GM23338 (cell line): ENCODE data around the gene FBRS. TPM values are rescaled to one million over a fixed set of nuclear protein-coding genes. Genes with fewer than 3 reads are reported as not detected.

ENCODE experiments used
- ATAC-seq: fragments of 200-7000 bp; cut with Tn5 transposase; 3 replicates; pipeline ENCODE4 v1.9.1; 2020
- DNase-seq: peaks from one replicate; pipeline ENCODE4 v3.0.0-alpha.2; 2015; ENCODE audit warnings: low spot score
- H2AFZ ChIP-seq: fragments of 200-600 bp; sonication (generic); 2 replicates; pipeline ENCODE4 v1.8.0; 2016; ENCODE audit warnings: antibody characterized with exemption, mild to moderate bottlenecking, moderate library complexity
- H3F3A ChIP-seq: fragments of 200-600 bp; sonication (generic); replicated peaks from 2 replicates; pipeline ENCODE4 v1.8.0; 2017; ENCODE audit warnings: antibody characterized with exemption, mixed run types, low read depth
- H3K27ac ChIP-seq: fragments of 200-600 bp; sonication (generic); 2 replicates; pipeline ENCODE4 v1.6.1; 2016; ENCODE audit warnings: low read depth
- H3K27me3 ChIP-seq: fragments of 200-600 bp; sonication (generic); 2 replicates; pipeline ENCODE4 v1.8.0; 2016; ENCODE audit warnings: mild to moderate bottlenecking, mixed run types, moderate library complexity; ENCODE audit not compliant: insufficient read depth
- H3K36me3 ChIP-seq: fragments of 200-600 bp; sonication (generic); 2 replicates; pipeline ENCODE4 v1.8.0; 2016; ENCODE audit warnings: mild to moderate bottlenecking; ENCODE audit not compliant: insufficient read depth
- H3K4me1 ChIP-seq: fragments of 200-600 bp; sonication (generic); 2 replicates; pipeline ENCODE4 v1.8.0; 2016; ENCODE audit warnings: mild to moderate bottlenecking, moderate library complexity; ENCODE audit not compliant: insufficient read depth
- H3K4me2 ChIP-seq: fragments of 200-600 bp; sonication (generic); 2 replicates; pipeline ENCODE4 v1.7.1; 2017; ENCODE audit warnings: mixed run types
- H3K4me3 ChIP-seq: fragments of 200-600 bp; sonication (generic); 2 replicates; pipeline ENCODE4 v1.6.1; 2016; ENCODE audit warnings: mixed run types
- H3K79me2 ChIP-seq: fragments of 200-600 bp; sonication (generic); replicated peaks from 2 replicates; pipeline ENCODE4 v1.8.0; 2017; ENCODE audit warnings: mild to moderate bottlenecking; ENCODE audit not compliant: insufficient read depth
- H3K9me2 ChIP-seq: fragments of 200-600 bp; sonication (generic); 2 replicates; pipeline ENCODE4 v1.8.0; 2017; ENCODE audit not compliant: insufficient read depth
- H4K20me1 ChIP-seq: fragments of 200-600 bp; sonication (generic); replicated peaks from 2 replicates; pipeline ENCODE4 v1.8.0; 2017; ENCODE audit warnings: mild to moderate bottlenecking; ENCODE audit not compliant: insufficient read depth
- H3K27ac Mint-ChIP-seq: 2 replicates; pipeline ENCODE4 v1.8.0; 2020; ENCODE audit warnings: inconsistent platforms, mild to moderate bottlenecking, moderate library complexity, mixed read lengths
- H3K27me3 Mint-ChIP-seq: 3 replicates; pipeline ENCODE4 v1.8.0; 2022; ENCODE audit warnings: low read depth, mild to moderate bottlenecking, moderate library complexity, mixed read lengths, inconsistent platforms; ENCODE audit not compliant: insufficient read depth, poor library complexity
- H3K36me3 Mint-ChIP-seq: 3 replicates; pipeline ENCODE4 v1.8.0; 2021; ENCODE audit warnings: low read depth, mild to moderate bottlenecking, inconsistent platforms, moderate library complexity, mixed read lengths
- H3K4me1 Mint-ChIP-seq: 3 replicates; pipeline ENCODE4 v1.8.0; 2020; ENCODE audit warnings: mild to moderate bottlenecking, inconsistent platforms, mixed read lengths
- H3K4me3 Mint-ChIP-seq: 3 replicates; pipeline ENCODE4 v1.8.0; 2021; ENCODE audit warnings: moderate library complexity, mild to moderate bottlenecking, inconsistent platforms, mixed read lengths
- H3K9me3 Mint-ChIP-seq: 3 replicates; pipeline ENCODE4 v1.8.0; 2020; ENCODE audit warnings: moderate library complexity, mild to moderate bottlenecking, inconsistent platforms, mixed read lengths
- CREB1 ChIP-seq: fragments of 250-450 bp; sonication (Bioruptor Pico); IDR thresholded peaks from 2 replicates; pipeline ENCODE4 v1.5.0; 2020; ENCODE audit warnings: low read depth, mild to moderate bottlenecking, moderate library complexity
- CTCF ChIP-seq, 2 experiments: fragments of 200-600 bp in 1 of 2; sonication (generic) in 1 of 2; conservative IDR thresholded peaks; 2 replicates each; pipeline versions ENCODE4 v1.5.1 to v1.6.1; 2016 to 2017; ENCODE audit warnings: antibody characterized with exemption in 2 of 2, low read depth in 2 of 2, mild to moderate bottlenecking in 2 of 2, moderate library complexity in 1 of 2
- ETS1 ChIP-seq: IDR thresholded peaks from 2 replicates; pipeline ENCODE4 v1.6.1; 2016; ENCODE audit warnings: antibody characterized with exemption
- EZH2 ChIP-seq: fragments of 200-600 bp; sonication (generic); IDR thresholded peaks from one replicate; pipeline ENCODE4 v1.8.0; 2017; ENCODE audit warnings: antibody characterized with exemption, mild to moderate bottlenecking, low read depth; ENCODE audit not compliant: unreplicated experiment
- EZH2phosphoT487 ChIP-seq: fragments of 200-600 bp; sonication (generic); IDR thresholded peaks from one replicate; pipeline ENCODE4 v1.8.1; 2018; ENCODE audit warnings: antibody characterized with exemption; ENCODE audit not compliant: unreplicated experiment
- JUNB ChIP-seq: IDR thresholded peaks from one replicate; pipeline ENCODE4 v1.6.1; 2016; ENCODE audit warnings: antibody characterized with exemption; ENCODE audit not compliant: unreplicated experiment
- NANOG ChIP-seq: IDR thresholded peaks from 2 replicates; pipeline ENCODE4 v1.6.1; 2016; ENCODE audit warnings: antibody characterized with exemption, borderline replicate concordance
- POLR2AphosphoS5 ChIP-seq: IDR thresholded peaks from 2 replicates; pipeline ENCODE4 v1.6.1; 2016; ENCODE audit warnings: antibody characterized with exemption, low read depth
- REST ChIP-seq: IDR thresholded peaks from one replicate; pipeline ENCODE4 v1.6.1; 2018; ENCODE audit warnings: antibody characterized with exemption; ENCODE audit not compliant: unreplicated experiment
- STAT1 ChIP-seq: IDR thresholded peaks from one replicate; pipeline ENCODE4 v1.6.1; 2016; ENCODE audit warnings: antibody characterized with exemption; ENCODE audit not compliant: unreplicated experiment
- ZNF114 ChIP-seq: fragments of 250-450 bp; sonication (Bioruptor Pico); IDR thresholded peaks from 2 replicates; pipeline ENCODE4 v1.5.0; 2020; ENCODE audit warnings: mild to moderate bottlenecking, moderate library complexity
- ZNF331 ChIP-seq: fragments of 250-450 bp; sonication (Bioruptor Pico); IDR thresholded peaks from 2 replicates; pipeline ENCODE4 v1.5.0; 2020; ENCODE audit warnings: low read depth, mild to moderate bottlenecking, moderate library complexity
- ZNF462 ChIP-seq: fragments of 250-450 bp; sonication (Bioruptor Pico); IDR thresholded peaks from 2 replicates; pipeline ENCODE4 v1.5.0; 2020; ENCODE audit warnings: mild to moderate bottlenecking, moderate library complexity
- long read RNA-seq: library from polyadenylated mRNA; unstranded; transcript quantifications from one replicate; pipeline ENCODE4 v2.0.0, GENCODE V29; 2020; ENCODE audit not compliant: unreplicated experiment
- polyA plus RNA-seq: library from polyadenylated mRNA; unstranded; fragments of >200 nt; fragmentation: Nextera tagmentation; extraction: Ambion mirVana; gene quantifications from 2 replicates; pipeline ENCODE4 v1.2.1, GENCODE V29; 2016
- total RNA-seq: library from RNA; depleted of rRNA; stranded (reverse); fragments of >200 nt; shearing (Covaris generic); gene quantifications from 2 replicates; pipeline ENCODE4 v1.2.3, GENCODE V29; 2014; rRNA removed

The FBRS gene
- total RNA-seq (5.2 and 7.2 TPM in 2 replicates), polyA plus RNA-seq (2.3 and 2.7 TPM in 2 replicates)
- long read RNA-seq, partial matches to known transcripts: 2 of 2 reads
- long read RNA-seq, other reads (novel, unspliced or antisense): 0 of 2 reads

GRCh38 chr16:30657866-30658730 is at the start of gene FBRS:
Gene FBRS, plus strand, starts transcription at chr16:30658431. Its CDS starts 1,088 bp downstream, at chr16:30659519.
- Mint-ChIP-seq H3K36me3 (peaks cover 15% of the 10 kb centered on the region), H3K9me3 (no peaks in the 10 kb centered on the region; the same call in 2 of the 3 replicates), H3K27ac (peak within 1 kb of the TSS; percentile 99), H3K4me1 (peaks cover 10% of the 10 kb centered on the region; the same call in 2 of the 3 replicates), H3K4me3 (peak within 1 kb of the TSS; percentile 97), H3K27me3 (peaks cover 45% of the 10 kb centered on the region)
- H3K9me2 ChIP-seq: no peaks in the 10 kb centered on the region
- DNase-seq: peak; percentile 100
- H4K20me1 ChIP-seq: peaks cover 30% of the 10 kb centered on the region
- H3K27ac ChIP-seq: peak within 1 kb of the TSS; percentile 83
- H3K4me1 ChIP-seq: peaks cover 10% of the 10 kb centered on the region; the same call in 1 of the 2 replicates
- TF ChIP-seq JUNB: no peak
- peak; percentile 68 to 82 for TF ChIP-seq CTCF (conservative IDR thresholded peaks at IDR 0.05; ENCODE audit: low read depth in 2 of 2)
- no peak for TF ChIP-seq STAT1
- TF ChIP-seq REST: no peak
- TF ChIP-seq NANOG: no peak
- peak; percentile 89 for TF ChIP-seq CREB1
- no peak for TF ChIP-seq ETS1
- TF ChIP-seq ZNF331 (CRISPR knock-in tag): no peak
- TF ChIP-seq ZNF462 (CRISPR knock-in tag): no peak
- TF ChIP-seq EZH2phosphoT487: no peak
- TF ChIP-seq ZNF114 (CRISPR knock-in tag): no peak
- no peak for TF ChIP-seq POLR2AphosphoS5
- TF ChIP-seq EZH2: no peak
- H2AFZ ChIP-seq: peak within 1 kb of the TSS; percentile 82
- H3K36me3 ChIP-seq: no peaks in the 10 kb centered on the region; the same call in 1 of the 2 replicates
- H3F3A ChIP-seq: peaks cover 20% of the 10 kb centered on the region
- peaks cover 44% of the 10 kb centered on the region for H3K27me3 ChIP-seq
- H3K4me3 ChIP-seq: peak within 1 kb of the TSS; percentile 62
- H3K79me2 ChIP-seq: no peaks in the 10 kb centered on the region
- peak; percentile 81 for ATAC-seq
- H3K4me2 ChIP-seq: peak within 1 kb of the TSS; percentile 92
